GM18517 (cell line): Measurements from ENCODE around the gene CC2D1A.

ENCODE experiments used
- ATAC-seq: cut with Tn5 transposase; IDR thresholded peaks from one replicate; pipeline ENCODE4 v1.9.1; 2021; ENCODE audit warnings: mild to moderate bottlenecking, moderate library complexity; ENCODE audit not compliant: unreplicated experiment

The CC2D1A gene

DNA sequence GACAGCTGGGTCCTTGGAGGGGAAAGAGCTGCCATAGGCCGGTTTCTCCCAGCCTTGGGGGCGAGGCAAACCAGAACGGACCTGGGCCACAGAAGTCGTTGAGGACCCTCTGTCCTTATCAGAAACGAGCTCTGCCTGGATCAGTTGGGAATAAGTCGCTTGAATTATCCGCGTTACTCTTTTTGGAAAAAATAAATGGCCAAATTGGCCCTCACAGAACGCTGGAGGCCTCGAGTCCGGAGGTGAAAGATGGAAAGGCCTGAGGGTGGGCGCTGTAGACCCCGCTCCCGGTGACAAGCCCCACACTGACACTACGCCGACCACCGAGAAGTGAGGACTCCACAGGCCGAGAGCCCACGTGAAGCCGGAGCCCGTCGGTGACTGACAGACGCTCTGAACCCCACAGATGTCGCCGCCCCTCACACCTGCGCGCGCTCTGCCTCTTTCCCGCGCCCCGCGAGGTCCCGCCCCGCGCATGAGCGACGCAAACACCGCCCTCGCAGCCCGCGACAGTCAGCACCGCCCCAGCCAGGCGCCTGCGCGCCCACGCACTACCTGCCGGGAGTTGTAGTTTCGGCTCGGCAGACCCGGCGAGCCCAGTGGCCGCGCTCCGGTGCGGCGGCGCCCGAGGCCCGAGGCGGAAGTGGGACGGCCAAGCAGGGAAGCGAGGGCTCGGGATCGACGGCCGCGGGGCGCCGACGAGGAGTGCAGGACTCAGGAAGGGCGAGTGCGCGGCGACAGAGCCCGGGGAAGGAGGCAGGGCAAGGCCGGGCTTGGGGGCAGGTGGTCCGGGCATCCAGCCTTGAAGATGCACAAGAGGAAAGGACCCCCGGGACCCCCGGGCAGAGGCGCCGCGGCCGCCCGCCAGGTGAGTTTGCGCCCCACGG, at the start of gene CC2D1A, which contains the start of gene BRME1:
Gene CC2D1A (plus strand): TSS at position 568 of the 887 bp plus-strand sequence. CDS start 241 bp downstream, at position 809.
Gene BRME1 (minus strand): TSS at position 484 of the 887 bp plus-strand sequence. CDS start 1,225 bp downstream, outside the sequence.
- no peak for ATAC-seq

DNA sequence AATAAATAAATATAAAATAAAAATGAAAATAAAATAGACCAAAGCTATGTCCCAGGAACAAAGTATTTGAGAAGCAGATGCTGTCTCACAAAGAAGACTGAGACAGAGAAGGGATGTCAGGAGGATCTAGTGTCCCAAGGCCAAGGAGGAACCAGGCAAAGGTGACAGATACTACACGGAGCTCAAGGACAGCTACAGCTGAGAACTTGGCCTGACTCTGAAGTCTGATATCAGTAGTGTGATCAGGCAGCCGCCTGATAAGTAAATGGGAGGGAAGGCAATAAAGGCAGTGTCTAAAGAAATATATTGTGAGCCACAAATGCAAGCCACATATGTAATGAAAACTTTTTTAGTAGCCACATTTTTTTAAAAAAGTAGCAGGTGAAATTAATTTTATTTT, 49.5 kb upstream of the CC2D1A start:
- no peak for ATAC-seq

GRCh38 chr19:13859361-13859880, 46.6 kb upstream of the CC2D1A start:
- no peak for ATAC-seq

GRCh38 chr19:13860679-13861391, 45.2 kb upstream of the CC2D1A start:
- ATAC-seq: no peak

GRCh38 chr19:13861392-13861713, 44.6 kb upstream of the CC2D1A start:
- no peak for ATAC-seq

DNA sequence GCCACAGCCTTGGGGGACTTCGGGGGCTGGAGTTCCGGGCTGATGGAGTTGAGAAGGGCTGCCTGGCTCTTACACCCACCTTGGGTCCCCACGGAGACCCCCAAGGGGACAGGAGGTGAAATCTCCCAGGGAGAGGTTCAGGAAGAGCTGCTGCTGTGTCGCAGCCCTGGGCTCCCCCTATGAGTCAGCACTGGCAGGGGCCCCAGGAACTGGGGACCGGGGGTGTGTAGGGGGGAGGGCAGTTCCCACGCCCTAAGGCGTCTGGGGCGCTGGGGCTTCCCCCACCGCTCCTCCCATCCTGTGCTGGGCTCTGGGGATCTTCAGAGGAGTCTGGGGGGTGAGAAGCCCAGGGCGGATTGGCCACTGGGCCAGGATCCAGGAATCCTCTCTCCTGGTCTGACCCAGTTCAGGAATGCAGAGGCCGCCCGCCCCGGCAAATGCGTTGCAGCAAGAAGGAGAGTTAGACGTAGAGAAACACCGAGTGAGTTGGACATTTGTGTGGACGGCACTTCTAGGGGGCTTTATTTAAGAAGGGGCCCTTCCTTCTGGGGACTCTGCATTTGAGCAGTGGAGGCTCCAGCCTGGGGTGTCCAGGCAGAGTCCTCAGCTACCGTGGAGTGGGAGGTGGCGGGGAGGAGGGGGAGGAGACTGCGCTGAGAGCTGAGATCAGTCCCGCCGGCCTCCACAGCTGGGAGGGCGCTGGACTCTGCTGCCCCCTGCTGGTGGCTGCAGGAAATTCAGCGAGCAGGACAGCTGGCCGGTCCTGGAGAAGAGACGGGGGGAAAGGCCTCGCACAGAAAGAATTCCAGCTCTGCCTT, 44.1 kb upstream of the CC2D1A start:
- ATAC-seq: no peak

GRCh38 chr19:13864046-13864666, 41.8 kb upstream of the CC2D1A start:
- no peak for ATAC-seq

GRCh38 chr19:13864667-13865570, 41.1 kb upstream of the CC2D1A start:
- no peak for ATAC-seq

GRCh38 chr19:13865571-13866462, 40.2 kb upstream of the CC2D1A start:
- ATAC-seq: no peak

DNA sequence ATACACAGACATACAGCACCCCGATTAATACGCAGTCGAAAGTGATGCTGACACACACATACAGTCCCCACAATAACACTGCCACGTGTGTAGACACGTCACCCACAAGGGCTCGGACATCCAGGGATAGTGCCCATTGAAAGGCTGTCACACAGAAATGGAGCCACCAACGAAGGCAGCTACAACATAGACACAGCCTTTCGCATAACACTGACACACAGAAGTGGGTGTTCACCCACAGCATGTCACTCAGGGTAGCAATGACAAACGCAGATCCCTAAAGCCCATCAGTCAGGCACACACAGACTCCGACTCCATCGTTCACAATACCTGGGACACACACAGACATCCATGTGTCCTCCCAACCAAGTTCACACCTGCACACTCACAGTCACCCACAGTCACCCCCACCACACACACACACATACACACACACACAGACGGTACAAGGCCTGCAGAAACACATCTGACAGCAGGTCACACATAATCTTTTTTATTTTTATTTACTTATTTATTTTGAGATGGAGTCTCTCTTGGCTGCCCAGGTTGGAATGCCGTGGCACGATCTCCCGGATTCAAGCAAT, 39.4 kb upstream of the CC2D1A start:
- ATAC-seq: no peak

DNA sequence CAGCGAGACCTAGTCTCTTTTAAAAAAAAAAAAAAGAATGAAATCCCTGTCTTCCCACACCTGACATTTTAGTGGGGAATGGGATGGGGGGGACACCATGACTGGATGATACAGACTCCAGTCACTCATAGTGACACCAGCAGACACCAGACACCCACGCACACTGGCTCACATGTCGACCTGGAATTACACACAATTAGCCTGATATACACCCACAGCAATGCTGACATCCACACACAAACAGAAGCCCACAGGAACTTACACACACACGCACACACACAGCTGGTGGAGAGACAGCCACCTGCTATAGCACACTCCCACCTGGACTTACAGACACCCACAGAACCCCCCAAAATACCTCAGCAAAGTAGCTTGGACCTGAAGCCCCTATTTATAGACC, 37.3 kb upstream of the CC2D1A start:
- no peak for ATAC-seq

DNA sequence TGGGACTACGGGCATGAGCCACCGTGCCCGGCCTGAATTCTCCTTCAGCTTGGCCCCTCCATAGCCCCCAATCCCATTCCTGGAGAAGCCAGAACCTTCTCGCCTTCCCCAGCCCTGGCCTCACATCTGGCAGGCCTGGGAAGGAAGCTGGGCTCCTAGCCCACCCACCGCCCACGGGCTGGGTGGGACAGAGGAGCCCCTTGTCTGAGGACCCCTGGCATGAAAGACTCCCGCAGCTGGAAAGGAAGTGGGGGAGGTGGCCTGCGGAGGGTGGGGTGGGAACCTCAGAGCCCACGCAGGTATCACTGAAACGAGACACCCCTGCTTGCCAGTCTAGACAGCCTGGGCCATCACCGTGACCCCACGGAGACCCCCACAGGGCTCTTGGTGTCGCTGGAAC, 36.7 kb upstream of the CC2D1A start:
- no peak for ATAC-seq

DNA sequence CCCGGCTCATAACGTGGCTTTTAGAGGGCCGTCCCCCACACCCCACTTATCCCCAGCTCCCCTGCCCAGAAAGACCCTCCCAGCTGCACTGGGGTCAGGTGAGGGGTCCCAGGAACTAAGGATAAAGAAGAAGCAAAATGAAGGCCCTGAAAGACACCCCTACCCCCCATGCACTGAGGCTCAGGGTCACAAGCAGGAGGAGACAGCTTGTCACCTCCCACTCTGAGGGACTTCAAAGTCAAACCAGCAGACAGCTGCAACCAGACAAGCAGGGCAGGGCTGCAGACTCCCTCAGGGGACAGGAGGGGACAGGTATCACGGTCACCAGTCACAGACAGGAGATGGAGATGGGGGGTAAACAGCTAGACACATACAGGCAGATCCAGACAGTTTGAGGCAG, 35.1 kb upstream of the CC2D1A start:
- no peak for ATAC-seq

DNA sequence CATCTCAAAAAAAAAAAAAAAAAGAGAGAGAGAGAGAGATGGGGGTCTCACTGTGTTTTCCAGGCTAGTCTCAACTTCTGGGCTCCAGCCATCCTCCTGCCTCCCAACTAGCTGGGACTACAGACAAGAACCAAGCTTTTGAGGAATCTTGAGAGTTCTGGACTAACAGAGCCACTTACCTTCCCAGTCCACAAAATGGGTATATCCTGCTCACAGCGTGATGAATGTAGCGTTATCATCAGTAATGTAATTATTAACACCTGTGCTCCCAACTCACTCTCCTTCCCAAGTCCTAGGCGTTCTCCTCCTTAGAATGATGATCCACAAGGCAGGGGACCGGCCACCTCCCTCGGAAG, 33.7 kb upstream of the CC2D1A start:
- no peak for ATAC-seq

DNA sequence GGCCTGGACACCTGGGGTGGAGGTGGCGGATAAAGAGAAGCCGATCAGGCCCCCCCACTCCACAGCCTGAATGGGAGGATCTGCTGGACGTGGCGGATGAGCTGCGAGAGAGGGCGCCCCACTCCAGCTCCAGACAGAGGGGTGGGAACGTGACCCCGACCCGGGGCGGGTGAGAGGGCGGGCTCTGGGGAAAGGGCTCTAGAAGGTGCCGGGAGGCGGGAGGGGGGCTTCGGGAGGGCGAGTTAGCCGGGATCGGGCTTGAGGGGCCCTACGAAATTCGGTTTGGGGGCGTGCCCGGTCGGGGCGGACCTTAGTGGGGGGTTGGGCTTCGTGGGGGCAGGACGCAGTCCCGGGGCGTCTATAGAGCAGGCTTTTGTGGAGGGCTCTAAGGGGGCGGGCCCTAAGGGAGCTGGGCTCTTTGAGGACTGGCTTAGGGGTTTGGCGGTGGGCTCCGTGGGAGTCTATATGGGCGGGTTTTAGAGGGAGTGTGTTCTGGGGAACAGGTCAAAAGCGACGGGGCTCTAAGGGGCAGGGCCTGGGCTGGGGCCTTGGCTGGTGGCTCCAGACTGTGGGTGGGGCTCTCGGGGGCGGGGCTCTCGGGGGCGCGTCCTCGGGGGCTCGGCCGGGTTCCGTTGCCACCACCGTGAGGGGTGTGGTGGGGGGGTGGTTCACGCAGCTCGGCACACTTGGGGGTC, 33.2 kb upstream of the CC2D1A start:
- no peak for ATAC-seq

DNA sequence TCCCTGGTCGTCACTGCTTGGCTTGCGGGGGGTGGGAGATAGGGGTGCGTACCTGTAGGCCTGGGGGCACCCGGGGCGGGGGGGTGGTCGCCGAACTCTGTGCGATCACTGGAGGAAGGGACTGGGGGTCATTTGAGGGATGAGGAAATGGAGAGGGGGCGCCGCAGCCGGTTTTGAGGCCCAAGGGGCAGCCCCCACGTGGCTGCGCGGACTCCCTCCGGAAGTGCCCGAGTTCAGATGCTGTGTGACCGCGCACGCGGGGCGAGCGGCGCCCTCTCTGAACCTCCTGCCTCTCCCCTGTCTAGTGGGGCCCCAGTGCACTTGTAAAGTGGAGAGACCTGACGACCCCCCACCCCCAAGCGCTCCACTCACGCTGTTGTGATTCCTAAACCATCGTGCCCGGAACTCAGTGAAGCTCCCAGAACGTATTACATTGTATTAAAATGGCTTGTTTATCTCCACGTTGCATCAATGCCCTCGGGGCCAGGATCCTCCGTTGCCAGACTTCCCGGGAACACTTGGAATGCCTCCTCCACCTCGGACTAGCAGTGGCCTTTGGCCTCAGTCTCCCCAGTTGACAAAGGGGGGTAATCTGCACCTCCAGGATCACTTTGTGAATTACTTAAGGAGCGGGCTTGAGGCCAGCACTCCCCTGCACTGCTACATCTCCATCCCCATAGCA, 32.0 kb upstream of the CC2D1A start:
- no peak for ATAC-seq

DNA sequence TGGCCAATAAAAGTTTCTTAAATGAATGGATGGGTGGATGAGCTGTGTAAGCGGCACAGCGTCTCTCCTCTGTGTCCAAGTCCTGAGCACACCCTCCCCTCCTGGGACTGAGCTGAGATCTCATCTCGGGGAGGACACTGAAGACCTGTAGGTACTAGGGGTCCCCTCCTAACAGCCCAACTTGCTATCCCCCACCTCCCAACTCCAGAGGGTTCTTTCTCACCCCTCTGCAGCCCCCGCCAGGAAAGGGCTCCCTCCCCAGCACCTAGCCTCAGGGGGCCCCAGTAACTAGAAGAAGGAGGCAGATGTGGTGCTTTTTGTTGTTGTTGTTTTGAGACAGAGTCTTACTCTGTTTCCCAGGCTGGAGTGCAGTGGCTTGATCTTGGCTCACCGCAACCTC, 30.2 kb upstream of the CC2D1A start:
- no peak for ATAC-seq
